Measurements from ENCODE around the gene SLC15A3. TPM values are rescaled to one million over a fixed set of nuclear protein-coding genes. Genes with fewer than 3 reads are reported as not detected.

Gene SLC15A3
- total and polyA plus RNA-seq, 8 donors, result 2.0 to 25.3 (median 6.1) TPM

DNA sequence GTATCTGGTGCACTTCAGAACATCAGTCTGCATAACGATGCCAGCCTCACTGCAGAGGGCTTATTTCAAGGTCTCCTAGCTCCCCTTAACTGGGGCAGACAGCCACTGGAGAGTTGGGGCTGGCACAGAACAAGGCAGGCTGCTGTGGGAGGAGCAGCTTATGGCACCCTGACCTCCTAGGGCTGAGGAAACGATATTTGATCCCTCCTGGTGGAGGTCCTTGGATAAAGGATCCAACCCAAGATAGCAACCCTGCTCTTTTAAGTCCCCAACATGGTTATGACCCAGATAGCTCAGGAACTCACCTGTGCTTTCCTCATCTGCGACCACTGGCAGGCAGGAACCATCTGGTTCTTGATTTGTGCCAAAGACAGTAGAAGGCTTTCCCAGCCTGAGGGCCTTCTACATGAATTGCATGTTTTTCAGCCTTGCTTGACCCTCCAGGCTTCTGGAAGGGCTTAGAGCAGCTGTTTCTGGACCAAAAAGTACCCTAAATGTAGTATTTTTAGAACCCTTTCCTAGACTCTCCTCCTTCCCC, 35.2 kb downstream of the SLC15A3 start:
- WGBS, 2 donors, result 43 to 49% methylated on average over 3 of the region's 3 CpGs
- Histone ChIP-seq H3K27me3 (no peaks in the 10 kb centered on the region), H3K4me3 (no peak overlapping the region), H3K9me3 (no peaks in the 10 kb centered on the region), H3K27ac (no peak overlapping the region), H3K36me3 (peaks cover 0 to 17% (median 9%) of the 10 kb centered on the region in 3 donors), H3K4me1 (peaks cover 0 to 9% (median 9%) of the 10 kb centered on the region in 3 donors)
- no peak for TF ChIP-seq CTCF (IDR thresholded peaks at IDR 0.05)
- no peak for ATAC-seq
- no peak for DNase-seq
- intact Hi-C loops (cut with DNase I), result no loop called here
- no peak for FAIRE-seq

DNA sequence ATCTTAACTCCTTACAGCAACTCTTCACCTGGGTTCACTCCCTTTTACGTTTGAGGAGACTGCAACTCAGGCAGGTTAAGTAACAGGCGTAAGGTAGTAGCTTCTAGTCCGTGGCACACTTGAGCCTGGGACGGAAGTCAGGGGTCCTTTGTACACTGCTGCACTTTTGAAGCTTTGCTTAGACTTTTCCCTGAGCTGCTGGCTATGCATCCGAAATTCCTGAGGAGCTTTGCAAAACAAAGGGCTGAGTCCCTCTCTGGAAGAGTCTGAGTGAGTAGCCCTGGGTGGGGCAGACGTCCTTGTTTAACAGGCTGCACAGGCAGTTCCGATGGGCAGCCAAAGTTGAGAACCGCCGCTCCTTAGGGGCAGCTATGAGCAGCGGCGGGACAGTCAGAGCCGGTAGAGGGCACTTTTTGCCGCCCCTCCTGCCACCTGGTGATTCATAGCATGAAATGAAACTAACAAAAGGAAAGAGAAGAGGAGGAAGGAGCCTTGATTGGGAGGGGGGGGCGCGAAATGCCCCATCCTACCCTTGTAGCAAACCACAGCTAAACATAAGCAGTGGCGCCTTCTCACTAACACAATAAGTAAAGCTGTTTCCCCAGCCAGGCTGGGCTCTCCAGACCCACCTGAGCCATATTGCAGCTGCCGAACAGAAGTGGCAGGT, 36.6 kb downstream of the SLC15A3 start:
- intact Hi-C loops (cut with DNase I), result no loop called here
- Histone ChIP-seq H3K27ac (peak overlapping the region in 2 of 4 donors; percentile 87 to 94), H3K27me3 (no peaks in the 10 kb centered on the region), H3K4me1 (peaks cover 0 to 9% (median 9%) of the 10 kb centered on the region in 3 donors), H3K9me3 (no peaks in the 10 kb centered on the region), H3K36me3 (peaks cover 0 to 5% (median 1%) of the 10 kb centered on the region in 3 donors), H3K4me3 (peak overlapping the region in 3 of 4 donors; percentile 62 to 96 (median 71))
- 8 to 9% methylated on average over 17 of the region's 17 CpGs for WGBS, 2 donors
- FAIRE-seq (no peak), ATAC-seq (peak; percentile 35 to 63 (median 50)), DNase-seq (peak in 5 of 6 donors; percentile 40 to 78 (median 55))
- no peak for TF ChIP-seq CTCF (IDR thresholded peaks at IDR 0.05)

GRCh38 chr11:60914633-60915247, 37.2 kb downstream of the SLC15A3 start:
- Histone ChIP-seq H3K4me3 (peak overlapping the region; percentile 62 to 96 (median 70)), H3K4me1 (peaks cover 0 to 9% (median 9%) of the 10 kb centered on the region in 3 donors), H3K27ac (peak overlapping the region; percentile 74 to 94 (median 82)), H3K27me3 (no peaks in the 10 kb centered on the region), H3K36me3 (no peaks in the 10 kb centered on the region), H3K9me3 (no peaks in the 10 kb centered on the region)
- 0 to 1% methylated on average over 31 of the region's 31 CpGs for WGBS, 2 donors
- intact Hi-C loops (cut with DNase I), result no loop called here
- FAIRE-seq, result no peak
- no peak for TF ChIP-seq CTCF (IDR thresholded peaks at IDR 0.05)
- ATAC-seq, result peak; percentile 42 to 63 (median 55)
- peak in 2 of 6 donors; percentile 48 to 49 for DNase-seq

DNA sequence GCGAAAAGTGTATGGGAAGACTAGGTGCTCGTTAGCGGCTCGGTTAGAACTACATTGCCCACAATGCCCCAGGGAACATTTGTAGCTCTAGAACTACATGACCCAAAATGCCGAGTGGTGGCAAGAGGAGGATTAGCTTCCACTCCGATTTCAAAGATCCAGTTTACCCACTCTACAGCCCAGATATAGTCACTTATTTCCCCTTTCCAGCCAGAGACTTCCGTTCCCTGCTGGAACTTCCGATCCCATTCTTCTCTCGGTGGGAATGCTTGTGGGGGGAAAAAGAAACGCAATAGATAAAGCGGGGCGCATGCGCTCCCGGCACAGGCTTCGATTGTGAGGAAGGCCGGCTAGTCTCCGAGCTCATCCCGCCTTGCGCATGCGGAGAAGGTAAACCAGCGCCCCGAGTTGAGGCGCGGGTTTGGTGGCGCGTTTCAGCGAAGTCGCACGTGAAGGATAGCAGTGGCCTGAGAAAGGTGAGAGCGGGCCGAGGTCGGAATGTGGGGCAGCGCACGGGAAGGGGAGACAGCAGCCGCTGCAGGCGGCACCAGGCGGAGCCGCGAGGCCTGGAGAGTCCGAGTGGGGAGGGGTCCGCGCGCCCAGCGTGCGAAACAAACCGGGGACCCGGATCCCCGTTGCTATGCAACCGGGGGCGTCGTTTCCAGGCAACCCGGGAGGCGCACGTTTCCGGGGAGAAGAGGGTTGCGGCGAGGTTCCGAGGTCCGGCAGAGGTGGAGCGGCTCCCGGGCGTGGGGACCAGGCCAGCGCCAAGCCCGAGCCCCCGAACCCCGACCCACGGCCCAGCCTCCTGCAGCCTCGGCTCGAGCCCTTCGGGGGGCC, 38.0 kb downstream of the SLC15A3 start, which contains the start of gene TMEM109:
TMEM109 (plus strand) TSS at position 366 of the 840 bp plus-strand sequence. CDS start 5,536 bp downstream, outside the sequence.
- no peaks in the 10 kb centered on the region for H3K27me3 ChIP-seq
- no peak for FAIRE-seq
- H3K27ac ChIP-seq, result peak within 1 kb of the TSS; percentile 74 to 94 (median 82)
- TF ChIP-seq CTCF (IDR thresholded peaks at IDR 0.05), result no peak
- 0% methylated on average over 68 to 70 of the region's 70 CpGs for WGBS, 2 donors
- peak within 1 kb of the TSS; percentile 62 to 96 (median 70) for H3K4me3 ChIP-seq
- peak; percentile 81 to 87 (median 86) for ATAC-seq
- no peaks in the 10 kb centered on the region for H3K9me3 ChIP-seq
- DNase-seq, result peak; percentile 80 to 93 (median 84)
- intact Hi-C loops (cut with DNase I), result no loop called here
- no peaks in the 10 kb centered on the region for H3K36me3 ChIP-seq
- H3K4me1 ChIP-seq, result peaks cover 0 to 9% (median 9%) of the 10 kb centered on the region in 3 donors
